ENCODE data around the gene LHX3. TPM values are rescaled to one million over a fixed set of nuclear protein-coding genes. Genes with fewer than 3 reads are reported as not detected.
A peak's percentile ranks its signal among the peaks of the same experiment; 100 is the strongest.

LHX3 gene
- total RNA-seq, 1 donor from 2014 or later, result 0.07 TPM

- H3K27me3 Mint-ChIP-seq (ENCODE audit: low read depth), result peaks cover 6% of the 10 kb centered on the region
- no peak overlapping the region for H3K27ac Mint-ChIP-seq (ENCODE audit: unreplicated experiment)
- peaks cover 25% of the 10 kb centered on the region for H3K4me1 Mint-ChIP-seq
- no peaks in the 10 kb centered on the region for H3K36me3 Mint-ChIP-seq (ENCODE audit: low read depth)
- peaks cover 2% of the 10 kb centered on the region for H3K9me3 Mint-ChIP-seq
- TF ChIP-seq CTCF (conservative IDR thresholded peaks at IDR 0.05), result no peak
- DNase-seq (ENCODE audit: low read depth, low spot score), result no peak
- H3K4me3 Mint-ChIP-seq, result no peak overlapping the region
Observed at GRCh38 chr9:136171801-136172411, 33.0 kb downstream of the LHX3 start.

DNA sequence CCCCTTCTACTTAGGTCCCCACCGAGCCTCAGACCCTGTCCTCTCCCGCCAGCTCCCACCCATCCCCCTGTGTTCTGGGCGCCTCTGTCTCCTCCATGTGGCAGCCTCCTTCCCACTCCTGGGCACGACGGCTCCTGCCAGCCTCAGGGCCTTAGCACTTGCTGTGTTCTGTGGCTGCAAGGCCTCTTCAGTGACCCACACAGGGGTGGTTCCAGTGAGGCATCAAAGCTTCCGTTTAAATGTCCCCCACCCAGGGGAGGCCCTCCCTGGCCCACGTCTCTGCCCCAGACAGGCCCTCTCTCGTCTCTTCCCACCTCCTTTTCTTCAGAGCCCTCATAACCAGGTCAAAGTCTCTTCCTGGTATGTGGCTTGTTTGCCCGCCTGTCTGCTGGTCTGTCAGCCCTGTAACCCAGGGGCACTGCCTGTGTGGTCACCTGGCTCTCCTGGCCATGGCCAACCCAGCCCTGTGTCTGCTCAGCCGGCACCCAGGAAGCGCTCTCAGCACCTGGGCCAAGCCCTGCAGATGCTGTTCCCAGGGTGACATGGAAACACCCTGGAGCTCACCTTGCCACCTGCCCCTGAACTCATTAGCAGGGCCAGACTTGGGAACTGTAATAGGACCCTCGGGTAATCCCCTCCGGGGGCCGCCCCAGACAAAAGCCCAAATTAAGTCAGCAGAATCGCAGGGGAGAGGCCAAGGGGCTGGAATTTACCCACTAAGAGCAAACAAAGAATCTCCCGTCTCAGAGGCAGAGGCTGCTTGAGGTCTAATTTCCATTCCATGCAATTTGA lies 33.7 kb downstream of the LHX3 start:
- Mint-ChIP-seq H3K27me3 (ENCODE audit: low read depth) (peaks cover 6% of the 10 kb centered on the region), H3K27ac (ENCODE audit: unreplicated experiment) (peak overlapping the region; percentile 55), H3K9me3 (peaks cover 2% of the 10 kb centered on the region), H3K4me1 (peaks cover 25% of the 10 kb centered on the region), H3K36me3 (ENCODE audit: low read depth) (no peaks in the 10 kb centered on the region), H3K4me3 (no peak overlapping the region)
- DNase-seq (ENCODE audit: low read depth, low spot score), result no peak
- no peak for TF ChIP-seq CTCF (conservative IDR thresholded peaks at IDR 0.05)

GRCh38 chr9:136170006-136170901 lies 34.7 kb downstream of the LHX3 start:
- DNase-seq (ENCODE audit: low read depth, low spot score), result peak; percentile 55
- Mint-ChIP-seq H3K4me3 (no peak overlapping the region), H3K36me3 (ENCODE audit: low read depth) (no peaks in the 10 kb centered on the region), H3K4me1 (peaks cover 21% of the 10 kb centered on the region), H3K27ac (ENCODE audit: unreplicated experiment) (no peak overlapping the region), H3K27me3 (ENCODE audit: low read depth) (peaks cover 6% of the 10 kb centered on the region), H3K9me3 (peaks cover 2% of the 10 kb centered on the region)
- peak; percentile 76 for TF ChIP-seq CTCF (conservative IDR thresholded peaks at IDR 0.05)

- no peaks in the 10 kb centered on the region for H3K36me3 Mint-ChIP-seq (ENCODE audit: low read depth)
- H3K9me3 Mint-ChIP-seq, result peaks cover 2% of the 10 kb centered on the region
- TF ChIP-seq CTCF (conservative IDR thresholded peaks at IDR 0.05), result no peak
- DNase-seq (ENCODE audit: low read depth, low spot score), result no peak
- H3K4me1 Mint-ChIP-seq, result peaks cover 21% of the 10 kb centered on the region
- H3K27me3 Mint-ChIP-seq (ENCODE audit: low read depth), result peaks cover 10% of the 10 kb centered on the region
- H3K27ac Mint-ChIP-seq (ENCODE audit: unreplicated experiment), result no peak overlapping the region
- no peak overlapping the region for H3K4me3 Mint-ChIP-seq
Observed at GRCh38 chr9:136169495-136169894, 35.4 kb downstream of the LHX3 start.

- TF ChIP-seq CTCF (conservative IDR thresholded peaks at IDR 0.05), result no peak
- no peak overlapping the region for H3K27ac Mint-ChIP-seq (ENCODE audit: unreplicated experiment)
- H3K36me3 Mint-ChIP-seq (ENCODE audit: low read depth), result no peaks in the 10 kb centered on the region
- H3K4me1 Mint-ChIP-seq, result peaks cover 7% of the 10 kb centered on the region
- no peak overlapping the region for H3K4me3 Mint-ChIP-seq
- peaks cover 2% of the 10 kb centered on the region for H3K9me3 Mint-ChIP-seq
- DNase-seq (ENCODE audit: low read depth, low spot score), result no peak
- peaks cover 9% of the 10 kb centered on the region for H3K27me3 Mint-ChIP-seq (ENCODE audit: low read depth)
Observed at GRCh38 chr9:136163248-136163850, 41.6 kb downstream of the LHX3 start.
